Transverse colon (tissue), 3 donors: ENCODE data around the gene GNRHR.

Source experiments
- CTCF ChIP-seq, 5 experiments: fragments of 200-600 bp in 3 of 5; fragments of 450-650 bp in 2 of 5; sonication (generic) in 3 of 5; IDR thresholded peaks; 1 replicate in 2 of 5; 2 replicates in 3 of 5; pipeline ENCODE4 v1.5.1; 2016 to 2017; ENCODE audit warnings: antibody characterized with exemption in 5 of 5, inconsistent platforms in 3 of 5, mild to moderate bottlenecking in 2 of 5, moderate library complexity in 1 of 5
- EP300 ChIP-seq: sonication (generic); formaldehyde crosslinking; IDR thresholded peaks from one replicate; pipeline ENCODE4 v1.6.1; 2017; ENCODE audit warnings: antibody characterized with exemption, low read depth
- POLR2A ChIP-seq: fragments of 450-650 bp; IDR thresholded peaks from one replicate; pipeline ENCODE4 v1.6.1; 2016; ENCODE audit warnings: antibody characterized with exemption, mild to moderate bottlenecking, moderate library complexity

- TF ChIP-seq CTCF (IDR thresholded peaks at IDR 0.05), result no peak
- TF ChIP-seq EP300, result no peak
- no peak for TF ChIP-seq POLR2A
Measured at GRCh38 chr4:67751260-67751659, 2.9 kb downstream of the GNRHR start.
